SK-N-SH treated with all-trans-retinoic acid at 6 μM for 48 hours (cell line): ENCODE measurements around the gene DHODH.
"Not testable (repeated sequence)": the region's sequence is repeated elsewhere in the genome, so short reads cannot be mapped to it uniquely, and the experiment has no call there.

Experiments used
- CSDC2 ChIP-seq: fragments of 250-450 bp; sonication (Bioruptor Pico); IDR thresholded peaks from 2 replicates; pipeline ENCODE4 v1.5.0; 2020; ENCODE audit warnings: mild to moderate bottlenecking, moderate library complexity
- ESRRG ChIP-seq: fragments of 250-450 bp; sonication (Bioruptor Pico); IDR thresholded peaks from 2 replicates; pipeline ENCODE4 v1.6.1; 2021; ENCODE audit warnings: mild to moderate bottlenecking
- GLIS3 ChIP-seq: fragments of 250-450 bp; sonication (Bioruptor Pico); IDR thresholded peaks from 2 replicates; pipeline ENCODE4 v1.5.0; 2020; ENCODE audit warnings: mild to moderate bottlenecking, moderate library complexity
- SNAI2 ChIP-seq: fragments of 250-450 bp; sonication (Bioruptor Pico); IDR thresholded peaks from 2 replicates; pipeline ENCODE4 v1.5.0; 2020; ENCODE audit warnings: mild to moderate bottlenecking, moderate library complexity
- TCF4 ChIP-seq: fragments of 250-450 bp; sonication (Bioruptor Pico); IDR thresholded peaks from 2 replicates; pipeline ENCODE4 v1.8.0; 2021; ENCODE audit warnings: mild to moderate bottlenecking, moderate library complexity, borderline replicate concordance
- TOX ChIP-seq: fragments of 250-450 bp; sonication (Bioruptor Pico); IDR thresholded peaks from 2 replicates; pipeline ENCODE4 v1.8.0; 2021; ENCODE audit warnings: mild to moderate bottlenecking, moderate library complexity, borderline replicate concordance
- ZC3H10 ChIP-seq: fragments of 250-450 bp; sonication (Bioruptor Pico); IDR thresholded peaks from 2 replicates; pipeline ENCODE4 v1.5.1; 2021; ENCODE audit warnings: mild to moderate bottlenecking, moderate library complexity
- ZFP30 ChIP-seq: fragments of 450-650 bp; formaldehyde crosslinking; IDR thresholded peaks from 2 replicates; pipeline ENCODE4 v1.5.0; 2022; ENCODE audit warnings: mild to moderate bottlenecking, moderate library complexity
- ZNF565 ChIP-seq: fragments of 450-650 bp; formaldehyde crosslinking; conservative IDR thresholded peaks from 2 replicates; pipeline ENCODE4 v1.5.0; 2020; ENCODE audit warnings: low read depth, mild to moderate bottlenecking, moderate library complexity
- ZNF70 ChIP-seq: fragments of 450-650 bp; formaldehyde crosslinking; IDR thresholded peaks from 2 replicates; pipeline ENCODE4 v1.5.0; 2020; ENCODE audit warnings: mild to moderate bottlenecking, moderate library complexity
- ZNF8 ChIP-seq: fragments of 450-650 bp; formaldehyde crosslinking; IDR thresholded peaks from 2 replicates; pipeline ENCODE4 v1.5.0; 2020; ENCODE audit warnings: mild to moderate bottlenecking, moderate library complexity
- TF ChIP-seq, protein P1 (sequence below): fragments of 250-450 bp; sonication (Bioruptor Pico); IDR thresholded peaks from 2 replicates; pipeline ENCODE4 v1.5.1; 2021; ENCODE audit warnings: mild to moderate bottlenecking, moderate library complexity
- TF ChIP-seq, protein P2 (sequence below): fragments of 250-450 bp; sonication (Bioruptor Pico); IDR thresholded peaks from 2 replicates; pipeline ENCODE4 v1.8.0; 2020; ENCODE audit warnings: mild to moderate bottlenecking, moderate library complexity, borderline replicate concordance

- TF ChIP-seq, protein P1, sequence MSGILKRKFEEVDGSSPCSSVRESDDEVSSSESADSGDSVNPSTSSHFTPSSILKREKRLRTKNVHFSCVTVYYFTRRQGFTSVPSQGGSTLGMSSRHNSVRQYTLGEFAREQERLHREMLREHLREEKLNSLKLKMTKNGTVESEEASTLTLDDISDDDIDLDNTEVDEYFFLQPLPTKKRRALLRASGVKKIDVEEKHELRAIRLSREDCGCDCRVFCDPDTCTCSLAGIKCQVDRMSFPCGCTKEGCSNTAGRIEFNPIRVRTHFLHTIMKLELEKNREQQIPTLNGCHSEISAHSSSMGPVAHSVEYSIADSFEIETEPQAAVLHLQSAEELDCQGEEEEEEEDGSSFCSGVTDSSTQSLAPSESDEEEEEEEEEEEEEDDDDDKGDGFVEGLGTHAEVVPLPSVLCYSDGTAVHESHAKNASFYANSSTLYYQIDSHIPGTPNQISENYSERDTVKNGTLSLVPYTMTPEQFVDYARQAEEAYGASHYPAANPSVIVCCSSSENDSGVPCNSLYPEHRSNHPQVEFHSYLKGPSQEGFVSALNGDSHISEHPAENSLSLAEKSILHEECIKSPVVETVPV (CRISPR knock-in tag), result not testable (repeated sequence)
- not testable (repeated sequence) for TF ChIP-seq SNAI2 (CRISPR knock-in tag); CSDC2; ZNF565 (CRISPR knock-in tag); ZC3H10 (CRISPR knock-in tag); TOX (CRISPR knock-in tag); ESRRG (CRISPR knock-in tag); TCF4 (CRISPR knock-in tag); ZNF8 (CRISPR knock-in tag); ZFP30 (CRISPR knock-in tag); GLIS3 (CRISPR knock-in tag); ZNF70 (CRISPR knock-in tag)
- TF ChIP-seq, protein P2, sequence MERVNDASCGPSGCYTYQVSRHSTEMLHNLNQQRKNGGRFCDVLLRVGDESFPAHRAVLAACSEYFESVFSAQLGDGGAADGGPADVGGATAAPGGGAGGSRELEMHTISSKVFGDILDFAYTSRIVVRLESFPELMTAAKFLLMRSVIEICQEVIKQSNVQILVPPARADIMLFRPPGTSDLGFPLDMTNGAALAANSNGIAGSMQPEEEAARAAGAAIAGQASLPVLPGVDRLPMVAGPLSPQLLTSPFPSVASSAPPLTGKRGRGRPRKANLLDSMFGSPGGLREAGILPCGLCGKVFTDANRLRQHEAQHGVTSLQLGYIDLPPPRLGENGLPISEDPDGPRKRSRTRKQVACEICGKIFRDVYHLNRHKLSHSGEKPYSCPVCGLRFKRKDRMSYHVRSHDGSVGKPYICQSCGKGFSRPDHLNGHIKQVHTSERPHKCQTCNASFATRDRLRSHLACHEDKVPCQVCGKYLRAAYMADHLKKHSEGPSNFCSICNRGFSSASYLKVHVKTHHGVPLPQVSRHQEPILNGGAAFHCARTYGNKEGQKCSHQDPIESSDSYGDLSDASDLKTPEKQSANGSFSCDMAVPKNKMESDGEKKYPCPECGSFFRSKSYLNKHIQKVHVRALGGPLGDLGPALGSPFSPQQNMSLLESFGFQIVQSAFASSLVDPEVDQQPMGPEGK (CRISPR knock-in tag), result not testable (repeated sequence)
Observed at GRCh38 chr16:72054254-72054847, 45.8 kb downstream of the DHODH start, which contains the start of gene HP.
